Heart left ventricle (tissue), 16 donors: Measurements from ENCODE around the gene SETBP1. TPM values are rescaled to one million over a fixed set of nuclear protein-coding genes. Genes with fewer than 3 reads are reported as not detected.

Experiments
- ATAC-seq, 4 donors: fragments of 200-7000 bp; cut with Tn5 transposase; one replicate each; pipeline ENCODE4 v1.9.1; 2020 to 2022; ENCODE audit warnings: moderate library complexity in 4 of 4, mild to moderate bottlenecking in 3 of 4, moderate number of reproducible peaks in 1 of 4
- DNase-seq, 5 donors: peaks; one replicate each; pipeline ENCODE4 v3.0.0-alpha.2; 2020
- H3K27ac ChIP-seq, 12 donors: fragments of 200-600 bp; sonication (generic) in 4 of 12; one replicate each; pipeline versions ENCODE4 v1.5.0 to v1.8.0; 2016 to 2022; ENCODE audit warnings: mild to moderate bottlenecking in 2 of 12
- H3K27me3 ChIP-seq, 9 donors: fragments of 200-600 bp; sonication (generic) in 2 of 9; one replicate each; pipeline versions ENCODE4 v1.5.1 to v1.8.0; 2016 to 2022; ENCODE audit warnings: mild to moderate bottlenecking in 3 of 9
- H3K36me3 ChIP-seq, 9 donors: fragments of 200-600 bp; sonication (generic) in 2 of 9; one replicate each; pipeline versions ENCODE4 v1.5.0 to v1.8.0; 2018 to 2022; ENCODE audit warnings: mild to moderate bottlenecking in 2 of 9
- H3K4me1 ChIP-seq, 12 donors: fragments of 200-600 bp; sonication (generic) in 4 of 12; one replicate each; pipeline versions ENCODE4 v1.5.0 to v1.8.0; 2016 to 2022; ENCODE audit warnings: mild to moderate bottlenecking in 3 of 12
- H3K4me3 ChIP-seq, 12 donors: fragments of 200-600 bp; sonication (generic) in 4 of 12; one replicate each; pipeline versions ENCODE4 v1.5.0 to v1.8.0; 2017 to 2022; ENCODE audit warnings: mild to moderate bottlenecking in 9 of 12, moderate library complexity in 4 of 12
- H3K9me3 ChIP-seq, 12 donors: fragments of 200-600 bp; sonication (generic) in 4 of 12; one replicate each; pipeline versions ENCODE4 v1.5.0 to v1.8.0; 2016 to 2022; ENCODE audit warnings: mild to moderate bottlenecking in 1 of 12
- CTCF ChIP-seq, 12 donors: fragments of 200-600 bp; sonication (generic) in 4 of 12; IDR thresholded peaks; one replicate each; pipeline versions ENCODE4 v1.5.0 to v1.8.0; 2018 to 2022; ENCODE audit warnings: antibody characterized with exemption in 12 of 12, mild to moderate bottlenecking in 5 of 12
- POLR2A ChIP-seq, 2 donors: fragments of 450-650 bp; IDR thresholded peaks; one replicate each; pipeline ENCODE4 v1.6.1; 2017; ENCODE audit warnings: antibody characterized with exemption in 2 of 2, mild to moderate bottlenecking in 2 of 2, moderate library complexity in 2 of 2
- WGBS, 4 donors: extraction: QIAGEN DNeasy Blood & Tissue Kit in 2 of 4; methylation state at CpG; one replicate each; pipeline versions ENCODE4 v1.1.5 to v1.1.7; 2013 to 2018; 5-methylcytosine and 5-hydroxymethylcytosine counted together
- intact Hi-C, 10 donors: fragments of 100-400 bp; cut with DNase I; formaldehyde crosslinking; loops; one replicate each; pipeline versions ENCODE4 v1.11.1 to v1.14.2; 2022
- polyA plus RNA-seq, 2 donors: library from polyadenylated mRNA; stranded (reverse); fragments of 200-250 nt; gene quantifications; one replicate each; pipeline ENCODE4 v1.2.3, GENCODE V29; 2013
- total RNA-seq, 9 donors: library from RNA; depleted of rRNA in 2 of 9; stranded (reverse); fragments of >200 nt in 2 of 9; fragmentation: NEBNext Ultra II Directional in 3 of 9; extraction: Animal tissue kit (Norgen Biotek cat#: 25700) in 3 of 9; gene quantifications; one replicate each; pipeline versions ENCODE4 v1.1.0 to v1.2.4, GENCODE V29; 2016 to 2023
- donor health status: ischemic (EF 13 %, LVEDD 7.1; RV severe dilation, severe dysfunction).
- donor health status: healthy with polysubstance abuse.
- donor health status: DM: no; HTN: yes; CAD: no.
- donor health status: DM: no; HTN: no; CAD: no.
- donor health status: ischemic (EF 25% LVEDD 6.9; RV normal size, moderate dysfunction).
- donor health status: ischemic (EF 25% LVEDD 5.7; RV mildly dilated, moderate dysfunction).
- donor health status: healthy.
- donor health status: DM: yes; HTN: yes; CAD: no.
- donor health status: ischemic (EF 35%, LVEDD 5.7; RV mildly dilated, moderate dysfunction).
- donor health status: nonischemic (EF 11% LVEDD 7.7; RV severe dilation, severe dysfunction).
- donor health status: DM: yes; HTN: yes; CAD: no.
- donor health status: PGD.
- donor health status: ischemic (EF 29% LVEDD 5.4; RV normal size, mild dysfunction).
- donor health status: nonischemic (EF 23%, LVEDD 6.1; RV moderate dilation, normal function).

The SETBP1 gene
- total and polyA plus RNA-seq, 11 donors, result 1.2 to 10.6 (median 5.5) TPM

GRCh38 chr18:44954257-44954656 is 273.6 kb downstream of the SETBP1 start:
- TF ChIP-seq CTCF (IDR thresholded peaks at IDR 0.05) (no peak), POLR2A (IDR thresholded peaks at IDR 0.05) (no peak)
- peaks cover 0 to 24% (median 3%) of the 10 kb centered on the region in 9 donors for H3K36me3 ChIP-seq
- peaks cover 0 to 31% (median 16%) of the 10 kb centered on the region in 12 donors for H3K4me1 ChIP-seq
- 0 to 98% (median 16%) methylated on average over 1 of the region's 1 CpG for WGBS, 4 donors
- ATAC-seq (no peak), DNase-seq (no peak)
- H3K9me3 ChIP-seq, result no peaks in the 10 kb centered on the region
- intact Hi-C loops, result no loop called here
- H3K27ac ChIP-seq, result no peak overlapping the region
- no peak overlapping the region for H3K4me3 ChIP-seq
- H3K27me3 ChIP-seq, result no peaks in the 10 kb centered on the region

GRCh38 chr18:44955825-44956224 is 275.1 kb downstream of the SETBP1 start:
- DNase-seq (no peak), ATAC-seq (no peak)
- H3K27ac ChIP-seq, result no peak overlapping the region
- H3K36me3 ChIP-seq, result peaks cover 0 to 13% (median 0%) of the 10 kb centered on the region in 9 donors
- H3K4me3 ChIP-seq, result no peak overlapping the region
- H3K9me3 ChIP-seq, result no peaks in the 10 kb centered on the region
- WGBS, 4 donors, result 68 to 82% (median 77%) methylated on average over 1 of the region's 1 CpG
- no peaks in the 10 kb centered on the region for H3K27me3 ChIP-seq
- intact Hi-C loops, result no loop called here
- no peak for TF ChIP-seq POLR2A (IDR thresholded peaks at IDR 0.05)
- TF ChIP-seq CTCF (IDR thresholded peaks at IDR 0.05), result no peak
- peaks cover 0 to 35% (median 16%) of the 10 kb centered on the region in 12 donors for H3K4me1 ChIP-seq

- H3K4me3 ChIP-seq, result no peak overlapping the region
- ATAC-seq, result peak; percentile 25 to 81 (median 72)
- intact Hi-C loops, result no loop called here
Measured at GRCh38 chr18:44957025-44957424, 276.3 kb downstream of the SETBP1 start.

GRCh38 chr18:44957461-44957860 is 276.8 kb downstream of the SETBP1 start:
- ATAC-seq, result peak; percentile 60 to 72 (median 68)
- no peaks in the 10 kb centered on the region for H3K27me3 ChIP-seq
- 31 to 40% (median 33%) methylated on average over 2 of the region's 2 CpGs for WGBS, 4 donors
- TF ChIP-seq POLR2A (IDR thresholded peaks at IDR 0.05), result no peak
- no peak for TF ChIP-seq CTCF (IDR thresholded peaks at IDR 0.05)
- no peak overlapping the region for H3K4me3 ChIP-seq
- peaks cover 0 to 8% (median 0%) of the 10 kb centered on the region in 9 donors for H3K36me3 ChIP-seq
- no peaks in the 10 kb centered on the region for H3K9me3 ChIP-seq
- no peak for DNase-seq
- intact Hi-C loops, result no loop called here
- no peak overlapping the region for H3K27ac ChIP-seq
- peaks cover 0 to 35% (median 16%) of the 10 kb centered on the region in 12 donors for H3K4me1 ChIP-seq

More at GRCh38 chr18:44957025-44957424, 276.3 kb downstream of the SETBP1 start:
- Histone ChIP-seq H3K27ac (no peak overlapping the region), H3K4me1 (peaks cover 0 to 35% (median 16%) of the 10 kb centered on the region in 12 donors), H3K27me3 (no peaks in the 10 kb centered on the region), H3K9me3 (no peaks in the 10 kb centered on the region), H3K36me3 (peaks cover 0 to 12% (median 0%) of the 10 kb centered on the region in 9 donors)
- no peak for TF ChIP-seq POLR2A (IDR thresholded peaks at IDR 0.05)
- no peak for TF ChIP-seq CTCF (IDR thresholded peaks at IDR 0.05)
- WGBS, 4 donors, result 54 to 62% (median 59%) methylated on average over 1 of the region's 1 CpG
- no peak for DNase-seq
